Measurements from ENCODE around the gene SLC25A30.

GRCh38 chr13:45445053-45445452 lies 26.9 kb upstream of the SLC25A30 start:
- no peak for TF ChIP-seq CTCF (IDR thresholded peaks at IDR 0.05)
- no peak for TF ChIP-seq POLR2A (IDR thresholded peaks at IDR 0.05)

All from right lobe of liver (tissue), 4 donors.